Cerebellar nuclear complex (tissue), 1 donor: Measurements from ENCODE around the gene LPP.
"Not testable (repeated sequence)": the region's sequence is repeated elsewhere in the genome, so short reads cannot be mapped to it uniquely, and the experiment has no call there.

ENCODE experiments used
- DNase-seq, 2 experiments: peaks; one replicate each; lab custom pipeline; 2025; lab: John Stamatoyannopoulos, UW

The LPP gene

DNA sequence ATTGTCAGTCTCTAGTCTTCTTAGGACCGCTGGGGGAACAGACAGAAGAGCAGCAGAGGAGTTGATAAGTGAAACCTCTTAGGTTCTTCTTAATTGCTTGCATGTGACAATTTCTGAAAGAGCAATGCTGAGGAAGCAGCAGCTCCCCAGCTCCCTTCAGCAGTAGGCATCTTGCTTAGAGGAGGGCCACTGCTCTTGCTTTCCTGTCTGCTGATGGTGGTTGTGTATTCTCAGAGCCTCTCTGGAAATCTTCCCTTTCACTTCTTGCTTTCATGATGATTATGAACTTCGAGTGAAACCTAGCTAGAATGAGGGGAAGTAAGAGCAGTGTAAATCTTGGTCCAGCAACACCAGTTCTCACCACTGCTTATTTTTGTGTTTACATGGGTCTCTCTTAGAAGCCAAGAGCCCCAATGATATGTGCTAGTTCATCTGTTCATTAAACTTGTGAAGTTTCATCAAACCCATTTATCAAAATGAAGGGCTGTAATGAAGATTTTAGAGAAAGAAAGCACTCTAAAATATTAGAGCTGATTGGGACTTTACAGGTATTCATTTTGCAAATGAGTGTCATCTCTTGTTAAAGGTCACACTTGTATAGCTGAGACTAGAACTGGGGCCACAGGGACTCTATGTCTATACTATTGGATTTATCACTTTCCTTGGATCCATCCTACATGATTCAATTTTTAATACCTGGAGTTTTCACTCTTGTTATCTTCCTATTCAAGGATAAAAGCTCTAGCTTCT lies 246.7 kb downstream of the LPP start:
- DNase-seq = no peak

DNA sequence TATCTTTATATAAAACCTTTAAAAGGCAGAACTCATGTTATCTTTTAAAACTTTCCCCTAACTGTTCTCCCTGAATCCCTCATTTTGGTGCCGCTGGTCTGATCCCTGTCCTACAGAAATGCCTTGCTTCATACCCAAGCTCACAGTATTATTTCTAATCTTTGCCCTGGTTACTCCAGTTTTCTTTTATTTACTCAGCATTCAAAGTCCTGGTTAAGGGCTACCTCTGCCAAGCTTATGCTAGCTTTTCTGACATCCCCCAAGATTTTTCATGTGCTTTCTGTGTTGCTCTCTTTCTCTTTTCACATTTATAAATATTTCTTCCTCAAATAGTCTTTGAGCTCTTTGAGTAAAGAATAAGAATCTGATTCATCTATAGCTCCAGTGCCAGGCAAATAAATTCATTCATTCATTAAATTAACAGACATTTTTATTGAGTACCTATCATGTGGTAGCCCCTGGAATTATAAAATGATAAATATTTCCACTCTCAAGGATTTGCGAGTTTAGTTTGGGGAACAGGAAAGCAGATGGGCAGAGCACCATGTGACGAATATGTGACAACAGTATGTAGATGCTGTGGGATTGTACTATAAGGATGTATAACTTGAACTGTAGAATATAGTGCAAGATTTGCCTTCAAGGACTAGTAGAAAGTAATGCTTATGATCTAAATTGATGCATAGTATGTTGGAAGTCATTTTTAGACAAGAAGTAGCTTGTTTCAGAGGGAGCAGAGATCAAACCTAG lies 247.5 kb downstream of the LPP start:
- DNase-seq = no peak

DNA sequence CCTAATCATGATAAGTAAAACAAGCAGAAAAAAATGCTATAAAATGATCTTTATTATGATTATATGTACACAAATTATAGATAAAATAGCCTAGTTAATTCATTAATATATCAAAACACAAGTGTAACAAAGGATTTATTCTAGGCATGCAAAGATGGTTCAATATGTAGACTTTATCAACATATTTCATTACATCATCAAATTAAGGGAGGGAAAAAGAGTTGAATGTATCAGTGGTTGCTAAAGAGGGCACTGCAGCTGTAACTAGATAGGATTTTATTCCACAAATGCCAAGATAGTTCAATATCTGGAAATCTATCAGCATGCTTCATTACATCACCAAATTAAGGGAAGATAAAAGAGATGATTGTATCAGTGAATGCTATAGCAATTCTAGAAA lies 248.3 kb downstream of the LPP start:
- no peak for DNase-seq

DNA sequence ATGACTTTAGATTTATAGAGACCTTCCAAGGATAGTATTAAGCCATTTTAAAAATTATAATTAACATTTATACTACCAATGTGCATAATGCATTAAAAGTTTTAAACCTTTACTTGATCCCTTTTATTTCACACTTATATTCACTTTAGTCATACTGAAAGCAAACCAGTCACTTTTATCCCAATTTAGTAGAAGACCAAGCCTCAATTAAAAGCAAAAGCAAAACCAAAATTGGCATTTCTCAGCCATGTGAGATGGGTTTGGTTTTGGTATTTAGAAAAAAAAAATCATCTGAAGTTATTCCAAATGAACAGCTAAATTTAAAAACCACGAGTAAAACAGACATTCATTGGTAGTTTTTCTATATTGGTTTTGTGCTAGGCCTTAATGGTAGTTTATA lies 249.4 kb downstream of the LPP start:
- DNase-seq = no peak

DNA sequence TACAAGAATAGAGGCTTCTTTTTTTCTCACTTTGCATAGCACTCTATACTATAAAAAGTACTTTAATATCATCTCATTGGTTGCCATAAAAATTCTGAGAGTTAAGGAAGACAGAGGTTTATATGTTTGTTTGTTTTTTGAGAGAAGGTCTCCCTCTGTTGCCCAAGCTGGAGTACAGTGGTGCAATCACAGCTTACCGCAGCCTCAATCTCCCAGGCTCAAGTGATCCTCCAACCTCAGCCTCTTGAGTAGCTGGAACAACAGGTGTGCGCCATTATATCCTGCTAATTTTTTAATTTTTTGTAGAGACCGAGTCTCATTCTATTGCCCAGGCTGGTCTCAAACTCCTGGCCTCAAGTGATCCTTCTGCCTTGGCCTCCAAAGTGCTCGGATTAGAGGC lies 250.2 kb downstream of the LPP start:
- DNase-seq = no peak

DNA sequence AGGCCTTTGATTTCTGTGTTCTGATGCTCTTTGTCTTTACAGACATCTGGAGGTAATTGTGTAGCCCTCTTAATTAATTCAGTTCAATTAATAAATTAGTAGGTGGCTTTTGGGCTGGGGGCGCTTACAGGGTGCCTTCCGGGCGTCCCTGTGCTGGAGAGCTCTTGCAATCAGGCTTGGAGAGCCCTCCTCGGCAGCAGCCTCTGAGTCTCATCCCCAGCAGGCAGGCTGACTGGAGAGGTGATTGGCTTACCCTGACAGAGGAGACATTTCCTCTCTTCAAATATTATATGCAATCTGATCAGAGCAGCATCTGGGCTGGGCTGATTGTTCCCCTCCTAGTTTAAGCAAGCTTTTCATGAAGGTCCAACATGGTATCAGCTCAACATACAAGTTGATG lies 250.7 kb downstream of the LPP start:
- no peak for DNase-seq

DNA sequence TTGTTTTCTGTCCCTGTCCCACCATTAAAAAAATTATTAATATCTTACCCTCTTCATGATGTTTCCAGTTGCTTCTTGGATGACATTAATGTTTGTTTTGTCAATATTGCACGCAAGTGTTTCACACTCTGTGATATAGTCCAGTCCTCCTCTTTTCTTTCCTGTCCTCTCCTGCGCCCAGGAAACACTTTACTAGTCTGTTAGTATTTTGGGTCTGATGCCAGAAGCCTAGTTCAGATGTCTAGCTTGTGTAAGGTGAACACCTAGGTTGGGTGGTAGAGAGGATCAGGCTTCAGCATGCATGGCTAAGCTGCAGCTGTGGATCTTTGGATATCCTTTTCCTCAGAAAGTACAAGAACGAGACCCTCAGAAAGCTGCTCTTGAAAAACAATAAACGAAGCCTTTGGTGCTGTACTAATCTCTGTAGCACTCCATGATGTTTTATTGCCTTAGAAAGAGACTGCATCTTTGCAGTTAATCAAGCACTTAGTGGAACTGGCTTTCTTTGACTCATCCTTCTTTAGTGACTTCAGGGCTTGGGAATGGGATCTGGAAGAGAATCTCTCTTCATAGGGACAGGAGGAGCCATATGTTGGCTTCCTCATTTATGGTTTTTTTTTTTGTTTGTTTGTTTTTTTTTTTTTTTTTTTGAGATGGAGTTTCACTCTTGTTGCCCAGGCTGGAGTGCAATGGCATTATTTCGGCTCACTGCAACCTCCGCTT lies 253.4 kb downstream of the LPP start:
- no peak for DNase-seq

DNA sequence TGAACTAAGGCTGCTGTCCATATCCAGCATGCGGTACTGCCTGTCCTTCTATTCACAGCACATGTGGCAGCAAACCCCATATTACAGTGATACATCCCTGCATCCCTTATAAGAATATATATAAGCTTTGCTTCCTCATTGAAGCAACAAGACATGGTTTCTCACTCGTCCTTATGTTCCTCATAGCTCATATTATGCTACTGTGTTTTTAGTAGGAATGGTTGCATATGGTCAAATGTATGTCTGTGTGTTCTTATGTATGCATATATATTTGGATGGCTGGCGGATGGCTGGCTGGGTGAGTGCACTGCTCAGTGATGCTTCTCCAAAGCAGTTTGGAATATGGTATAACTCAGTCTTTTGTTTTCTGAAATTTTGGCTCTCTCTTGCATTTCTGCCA lies 254.9 kb downstream of the LPP start:
- DNase-seq = no peak

DNA sequence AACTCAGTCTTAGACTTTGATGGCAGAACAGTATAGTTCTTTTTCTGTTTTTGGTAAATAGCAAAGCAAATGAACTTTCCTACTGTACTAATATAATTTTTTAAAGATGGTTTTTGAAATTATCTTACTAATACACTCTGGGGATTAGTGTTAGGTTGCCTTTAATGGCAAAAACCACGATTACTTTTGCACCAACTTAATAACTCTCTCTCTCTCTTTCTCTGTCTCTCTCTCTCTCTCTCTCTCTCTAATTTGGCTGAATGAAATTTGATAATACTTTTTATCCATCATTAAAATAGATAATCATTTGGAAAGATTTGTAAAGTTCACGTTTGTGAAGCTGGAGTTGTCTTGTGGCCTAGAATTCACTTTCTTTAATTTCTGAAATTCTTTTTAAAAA lies 257.8 kb downstream of the LPP start:
- no peak for DNase-seq

DNA sequence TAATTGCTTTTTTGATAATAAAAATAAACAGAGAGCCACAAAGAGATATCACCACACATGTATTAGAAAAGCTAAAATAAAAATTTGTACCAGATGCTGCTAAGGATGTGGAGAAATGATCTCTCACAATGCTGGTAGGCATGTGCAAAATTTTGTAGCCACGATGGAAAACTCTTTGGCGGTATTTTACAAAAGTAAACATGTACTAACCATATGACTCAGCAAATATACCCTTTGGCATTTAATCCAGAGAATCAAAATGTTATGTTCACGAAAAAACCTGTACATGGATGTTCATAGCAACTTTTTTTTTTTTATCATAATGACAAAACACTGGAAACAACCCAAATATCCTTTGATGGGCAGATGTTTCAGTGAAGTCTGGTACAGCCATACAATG lies 261.2 kb downstream of the LPP start:
- DNase-seq = no peak

DNA sequence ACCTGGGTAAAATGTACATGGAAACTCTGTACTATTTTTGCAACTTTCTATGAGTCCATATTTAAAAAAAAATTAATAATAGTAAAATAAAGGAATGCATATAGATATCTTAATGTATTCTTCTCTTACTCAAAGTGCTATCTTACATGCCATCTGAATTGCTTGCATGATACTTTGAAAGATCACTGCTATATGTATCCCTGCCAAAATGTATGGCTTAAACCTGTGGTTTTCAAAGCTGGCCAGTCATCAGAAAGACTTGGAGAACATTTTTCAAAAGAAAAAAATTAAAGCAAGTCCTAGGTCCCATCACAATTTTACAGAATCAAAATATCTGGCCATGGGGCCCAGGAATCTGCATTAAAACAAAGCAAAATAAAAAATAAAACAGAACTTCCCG lies 262.1 kb downstream of the LPP start:
- DNase-seq = no peak

DNA sequence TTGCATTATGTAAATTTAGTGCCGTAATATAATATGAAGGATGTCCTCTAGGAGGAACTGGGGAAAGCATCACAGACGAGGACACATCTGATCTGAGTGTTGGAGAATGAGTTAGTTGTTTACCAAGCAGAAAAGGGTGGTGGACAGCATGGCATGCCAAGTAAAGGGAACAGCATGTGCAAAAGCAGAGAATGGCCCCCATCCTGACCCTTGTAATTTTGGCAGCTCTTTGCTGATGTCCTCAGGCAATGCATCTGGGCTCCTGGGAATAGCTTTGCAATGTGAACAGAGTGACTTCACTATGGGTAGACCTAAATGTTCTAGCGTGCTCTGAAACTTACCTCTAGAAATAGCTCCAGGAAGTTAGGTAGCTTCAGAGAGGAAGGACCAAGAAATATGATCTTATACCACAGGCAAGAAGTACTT lies 263.3 kb downstream of the LPP start:
- no peak for DNase-seq

DNA sequence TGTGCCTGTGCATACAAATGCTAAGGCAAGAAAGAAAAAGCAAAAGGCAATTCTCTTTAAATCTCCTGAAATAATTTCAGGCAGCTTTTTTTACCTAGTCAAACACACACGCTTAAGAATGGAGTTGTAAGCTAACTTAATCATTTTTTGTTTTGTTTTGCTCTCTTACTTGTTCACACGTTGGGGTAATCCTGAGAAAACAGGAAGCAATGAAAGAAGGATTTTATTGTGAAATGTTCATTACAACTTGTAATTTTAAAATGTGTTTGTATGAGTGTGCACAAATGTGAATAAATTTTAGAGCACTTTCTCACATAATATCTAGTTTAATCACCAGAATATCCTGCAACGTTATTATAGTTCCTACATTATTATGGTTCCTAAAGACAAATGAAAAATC lies 263.8 kb downstream of the LPP start:
- no peak for DNase-seq

DNA sequence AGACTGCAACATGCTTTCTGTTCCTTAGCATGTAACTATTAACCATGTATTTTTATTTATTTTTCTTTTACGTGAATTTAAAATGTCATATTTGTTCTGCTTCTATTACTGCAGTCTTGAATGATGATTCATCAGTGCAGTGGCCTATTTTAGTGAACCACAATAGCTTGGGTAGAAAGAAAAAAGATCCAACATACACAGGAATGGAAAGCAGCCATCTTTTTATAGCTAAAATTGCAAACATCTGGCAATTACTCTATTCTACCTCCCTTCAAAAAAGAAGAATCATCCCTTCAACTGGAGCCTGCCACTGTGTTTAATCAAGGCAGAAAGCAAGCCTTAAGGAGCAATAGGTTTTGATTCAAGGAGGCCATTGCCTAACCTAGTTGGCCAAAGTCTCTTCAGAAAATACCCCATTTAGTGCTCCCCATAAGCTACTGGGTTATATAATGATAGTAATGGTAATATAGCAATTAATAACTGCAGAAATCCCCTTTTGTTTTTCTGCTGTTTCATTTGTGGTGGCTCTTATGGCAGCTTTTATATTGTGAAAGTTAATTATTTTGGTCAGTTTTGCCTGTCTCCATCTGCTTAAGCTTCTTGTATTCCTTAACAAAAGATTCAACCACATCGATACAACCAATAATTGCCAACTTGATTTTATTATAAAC lies 267.3 kb downstream of the LPP start:
- DNase-seq = no peak

DNA sequence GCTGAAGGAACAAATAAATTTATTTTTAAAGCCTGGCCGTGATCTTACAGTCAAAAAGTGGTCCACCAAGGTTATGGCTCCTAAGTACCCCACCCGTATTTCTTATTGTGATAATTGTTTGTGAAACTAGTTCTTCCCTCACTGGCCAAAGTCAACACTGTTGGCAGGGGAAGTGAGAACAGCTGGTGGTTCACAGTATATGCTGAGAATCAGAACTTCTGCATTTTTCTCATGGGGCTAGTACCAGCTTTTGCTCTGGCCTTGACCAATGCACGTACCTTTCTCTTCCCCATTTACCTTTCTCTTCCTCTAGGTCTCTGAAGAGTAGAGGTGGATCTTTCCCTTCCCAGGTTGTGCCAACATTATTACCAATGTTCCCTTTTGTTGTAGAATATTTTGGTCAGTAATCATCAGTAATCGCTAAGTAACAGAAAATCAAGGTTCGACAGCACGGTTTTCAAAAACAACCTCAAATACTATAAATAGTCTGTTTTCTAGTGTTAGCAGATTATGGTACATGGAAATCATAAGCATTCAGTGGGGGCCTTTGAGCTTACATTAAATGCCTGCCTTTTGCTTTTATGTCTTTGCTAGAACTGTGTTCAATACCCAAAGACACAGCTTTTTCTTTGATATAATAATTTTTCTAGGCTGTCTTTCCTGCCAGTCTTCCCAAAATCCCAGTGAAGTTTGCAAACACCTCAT lies 268.0 kb downstream of the LPP start:
- DNase-seq = no peak

DNA sequence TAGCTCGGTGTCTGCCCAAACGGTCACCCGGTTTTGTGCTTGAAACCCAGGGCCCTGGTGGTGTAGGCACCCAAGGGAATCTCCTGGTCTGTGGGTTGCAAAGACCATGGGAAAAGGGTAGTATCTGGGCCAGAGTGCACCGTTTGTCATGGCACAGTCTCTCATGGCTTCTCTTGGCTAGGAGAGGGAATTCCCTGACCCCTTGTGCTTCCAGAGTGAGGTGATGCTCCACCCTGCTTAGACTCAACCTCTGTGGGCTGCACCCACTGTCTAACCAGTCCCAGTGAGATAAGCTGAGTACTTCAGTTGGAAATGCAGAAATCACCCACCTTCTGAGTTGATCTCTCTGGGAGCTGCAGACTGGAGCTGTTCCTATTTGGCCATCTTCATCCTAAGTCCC lies 274.0 kb downstream of the LPP start:
- DNase-seq = not testable (repeated sequence)

DNA sequence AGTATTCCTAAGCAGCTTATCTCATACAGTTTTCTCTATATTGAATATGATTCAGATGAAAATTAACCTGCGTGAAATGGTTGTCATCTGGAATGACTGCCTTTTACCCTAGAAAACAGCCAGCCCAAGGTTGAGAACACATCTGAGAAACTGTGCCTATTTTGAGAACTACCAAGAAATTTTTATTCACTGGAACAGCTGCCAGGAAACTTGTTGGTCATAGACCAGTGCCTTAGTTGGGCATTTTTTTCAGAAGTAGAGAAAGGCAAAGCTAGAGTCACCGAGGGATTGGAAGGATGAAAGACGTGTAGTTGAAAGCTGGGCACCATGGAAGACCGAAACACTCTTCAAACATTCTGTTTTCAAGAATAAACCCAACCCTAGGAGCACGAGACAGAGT lies 277.1 kb downstream of the LPP start:
- DNase-seq = no peak

DNA sequence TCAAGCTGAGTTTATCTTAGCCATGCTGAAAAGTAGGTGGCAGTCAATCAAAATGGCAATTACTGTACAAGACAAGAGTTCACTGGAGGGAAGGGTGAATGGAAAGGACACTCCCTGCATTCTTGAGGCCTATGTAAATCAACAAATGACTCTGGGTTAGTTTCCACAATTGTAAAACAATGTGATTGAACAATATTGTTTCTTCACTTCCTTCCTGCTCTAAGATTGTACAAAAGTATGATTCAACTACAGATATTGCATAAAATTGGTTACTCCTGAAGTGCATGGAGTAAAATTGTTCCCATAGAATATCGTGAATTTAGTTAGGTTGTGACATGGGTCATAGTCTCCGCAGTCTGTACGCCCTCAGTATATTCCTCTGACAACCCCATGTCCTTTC lies 277.6 kb downstream of the LPP start:
- no peak for DNase-seq

DNA sequence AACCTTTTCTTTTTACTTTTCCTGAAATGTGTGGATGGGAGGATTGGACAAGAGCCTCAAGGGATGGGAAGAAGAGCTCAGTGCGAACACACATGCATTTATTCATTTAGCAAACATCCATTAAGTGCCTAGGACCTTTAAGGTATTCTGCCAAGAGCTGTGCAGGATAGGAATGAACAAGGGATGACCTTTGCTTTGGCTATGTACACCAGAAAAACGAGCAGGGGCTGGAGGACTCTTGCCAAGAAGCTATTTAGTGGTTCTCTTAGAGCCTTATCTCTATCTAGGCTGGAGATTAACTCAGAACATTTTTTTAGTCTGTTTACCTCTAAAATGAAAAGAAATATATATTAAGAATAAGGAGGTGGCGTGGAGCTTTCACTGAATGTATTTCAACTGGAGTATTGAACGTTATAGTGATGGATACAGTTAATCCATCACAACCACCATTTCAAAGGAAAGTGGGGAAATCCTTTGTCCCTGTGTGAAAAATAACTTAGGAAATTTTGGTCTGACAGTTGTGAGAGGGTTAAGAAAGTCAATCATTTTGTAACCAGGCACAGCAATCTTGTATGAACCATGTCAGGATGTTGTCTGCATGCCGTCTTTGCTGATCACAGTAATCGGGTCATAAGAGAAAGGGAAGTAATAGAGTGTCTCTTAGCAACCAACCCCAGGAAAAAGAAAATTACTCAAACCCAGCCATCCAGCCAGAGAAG lies 279.0 kb downstream of the LPP start:
- no peak for DNase-seq

DNA sequence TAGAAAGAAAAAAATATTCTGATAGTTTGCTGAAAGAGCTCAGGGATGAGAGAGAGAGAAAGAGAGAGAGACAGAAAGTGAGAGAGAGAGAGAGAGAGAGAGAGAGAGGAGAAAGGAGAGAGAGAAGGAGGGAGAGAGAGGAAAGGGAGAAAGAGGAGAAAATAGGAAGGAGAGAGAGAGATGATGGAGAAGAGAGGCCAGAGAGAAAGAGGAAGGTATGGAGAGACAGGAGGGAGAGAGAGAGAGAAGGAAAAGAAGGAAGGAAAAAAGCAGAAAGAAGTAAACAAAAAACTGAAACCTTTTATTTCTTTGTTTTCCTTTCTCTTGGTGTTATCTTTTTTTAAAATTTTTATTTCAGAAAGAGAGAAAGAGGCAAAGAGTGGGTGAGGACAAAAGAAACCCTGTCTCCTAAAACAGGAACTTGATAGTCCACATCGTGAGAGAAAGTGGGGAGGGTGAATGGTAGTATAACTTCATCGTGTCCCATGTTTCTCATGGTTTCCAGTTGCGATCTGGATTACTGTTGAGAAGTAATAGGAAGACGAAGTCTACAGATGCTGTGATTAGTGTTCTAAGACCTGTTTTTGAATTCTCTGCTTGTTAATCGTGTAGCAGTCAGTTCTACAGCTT lies 279.7 kb downstream of the LPP start:
- no peak for DNase-seq

DNA sequence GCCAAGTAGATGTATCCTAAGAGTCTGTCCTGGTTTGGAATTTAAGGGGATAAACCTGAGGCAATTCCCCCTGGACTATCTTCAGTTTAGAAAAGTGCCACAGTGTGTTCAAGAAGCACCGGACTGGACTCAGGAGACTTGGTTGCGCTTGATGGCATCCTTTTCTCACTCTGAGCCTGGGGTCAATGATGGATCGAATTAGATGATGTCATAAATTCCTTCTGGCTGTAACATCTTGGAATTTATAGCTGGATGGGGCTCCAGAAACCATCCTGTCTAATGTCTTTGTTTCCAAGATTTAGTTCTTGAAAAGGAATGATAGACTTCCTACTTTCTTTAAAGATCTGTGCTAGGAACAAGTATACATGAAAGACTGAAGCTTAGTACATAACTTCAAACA lies 280.6 kb downstream of the LPP start:
- no peak for DNase-seq
